RWPE2 (cell line): ENCODE measurements around the gene SLC4A1.

Source experiments
- ATAC-seq: fragments of 200-7000 bp; cut with Tn5 transposase; 3 replicates; pipeline ENCODE4 v1.9.1; 2021; ENCODE audit warnings: low read depth
- DNase-seq: peaks from one replicate; pipeline ENCODE4 v3.0.0-alpha.2; 2020; ENCODE audit warnings: low spot score
- H3K27ac ChIP-seq: fragments of 450-650 bp; 2 replicates; pipeline ENCODE4 v1.5.1; 2017; ENCODE audit warnings: mild to moderate bottlenecking; ENCODE audit not compliant: poor library complexity, severe bottlenecking
- H3K27me3 ChIP-seq: fragments of 250-450 bp; sonication (Bioruptor Pico); 2 replicates; pipeline ENCODE4 v1.5.1; 2021; ENCODE audit warnings: mild to moderate bottlenecking, moderate library complexity; ENCODE audit not compliant: insufficient read depth, poor library complexity, severe bottlenecking
- H3K36me3 ChIP-seq: fragments of 250-450 bp; sonication (Bioruptor Pico); 2 replicates; pipeline ENCODE4 v1.5.1; 2020; ENCODE audit warnings: low read depth, mild to moderate bottlenecking, moderate library complexity
- H3K4me1 ChIP-seq: fragments of 250-450 bp; sonication (Bioruptor Pico); 2 replicates; pipeline ENCODE4 v1.5.1; 2021; ENCODE audit warnings: mild to moderate bottlenecking, moderate library complexity; ENCODE audit not compliant: insufficient read depth, poor library complexity, severe bottlenecking
- H3K4me3 ChIP-seq: fragments of 250-450 bp; sonication (Bioruptor Pico); 2 replicates; pipeline ENCODE4 v1.5.1; 2021; ENCODE audit warnings: mild to moderate bottlenecking, moderate library complexity; ENCODE audit not compliant: severe bottlenecking
- H3K9me3 ChIP-seq: fragments of 250-450 bp; sonication (Bioruptor Pico); 2 replicates; pipeline ENCODE4 v1.5.1; 2021; ENCODE audit warnings: mild to moderate bottlenecking, moderate library complexity; ENCODE audit not compliant: severe bottlenecking
- CTCF ChIP-seq: fragments of 450-650 bp; IDR thresholded peaks from one replicate; pipeline ENCODE4 v1.5.1; 2017; ENCODE audit warnings: mild to moderate bottlenecking, moderate library complexity; ENCODE audit not compliant: poor library complexity, severe bottlenecking

The SLC4A1 gene

GRCh38 chr17:44314524-44314868, 46.6 kb upstream of the SLC4A1 start:
- Histone ChIP-seq H3K27me3 (peaks cover 5% of the 10 kb centered on the region), H3K27ac (no peak overlapping the region), H3K4me1 (no peaks in the 10 kb centered on the region), H3K9me3 (no peaks in the 10 kb centered on the region), H3K36me3 (peaks cover 4% of the 10 kb centered on the region; the same call in 1 of the 2 replicates), H3K4me3 (peak overlapping the region; percentile 33)
- no peak for DNase-seq
- no peak for ATAC-seq
- TF ChIP-seq CTCF = no peak

DNA sequence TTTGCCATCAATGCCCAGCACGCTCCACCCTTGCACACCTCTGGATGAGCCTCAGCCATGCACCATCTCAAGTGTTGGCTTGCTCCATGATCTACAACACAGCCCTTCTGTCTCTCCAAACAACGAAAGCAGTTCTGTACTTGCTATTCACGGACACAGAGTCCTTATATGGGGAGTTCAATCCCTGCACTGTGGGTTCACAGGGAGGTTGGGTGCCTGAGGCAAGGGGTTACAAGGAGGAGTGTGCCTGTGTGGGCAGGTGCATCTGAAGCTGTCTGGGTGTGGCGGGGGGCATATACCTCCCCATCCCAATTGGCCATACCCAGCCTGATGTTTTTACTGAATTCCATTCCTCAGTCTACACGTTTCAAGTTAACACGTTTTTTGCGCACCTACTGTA, 46.1 kb upstream of the SLC4A1 start:
- no peak for TF ChIP-seq CTCF
- no peak overlapping the region for H3K27ac ChIP-seq
- ATAC-seq (no peak), DNase-seq (no peak)
- H3K36me3 ChIP-seq = no peaks in the 10 kb centered on the region
- peaks cover 4% of the 10 kb centered on the region for H3K4me1 ChIP-seq
- peaks cover 5% of the 10 kb centered on the region for H3K27me3 ChIP-seq
- H3K4me3 ChIP-seq = no peak overlapping the region
- H3K9me3 ChIP-seq = no peaks in the 10 kb centered on the region

DNA sequence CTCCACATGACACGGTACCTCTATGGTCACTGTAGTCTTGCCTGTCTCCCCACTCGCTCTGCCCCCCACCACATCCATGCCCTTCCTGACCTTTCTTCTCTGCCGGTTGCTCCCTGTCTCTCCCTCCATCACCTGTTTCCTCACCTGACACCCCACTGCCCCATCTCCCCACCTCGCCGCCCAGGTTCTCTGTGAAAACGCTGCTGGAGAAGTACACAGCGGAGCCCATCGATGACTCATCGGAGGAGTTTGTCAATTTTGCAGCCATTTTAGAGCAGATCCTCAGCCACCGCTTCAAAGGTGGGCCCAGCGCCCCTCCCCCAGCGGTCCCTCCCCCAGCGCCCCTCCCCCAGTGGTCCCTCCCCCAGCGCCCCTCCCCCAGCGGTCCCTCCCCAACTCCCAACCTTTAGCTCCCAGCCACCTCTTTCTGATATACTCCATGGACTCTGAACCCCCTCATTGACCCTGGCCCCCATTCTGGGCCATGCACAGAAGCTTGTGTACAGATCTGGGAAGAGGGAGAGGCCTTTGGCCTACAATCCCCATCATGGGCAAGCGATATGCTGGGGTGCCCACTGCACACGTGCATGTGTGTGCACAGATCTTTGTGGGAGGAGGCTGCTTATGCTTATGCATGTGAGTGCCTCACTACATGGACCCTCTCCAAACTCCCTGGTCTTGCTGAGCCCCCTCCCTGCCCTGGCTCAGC, 44.6 kb upstream of the SLC4A1 start:
- no peaks in the 10 kb centered on the region for H3K36me3 ChIP-seq
- H3K27ac ChIP-seq = no peak overlapping the region
- peaks cover 7% of the 10 kb centered on the region for H3K4me1 ChIP-seq
- H3K4me3 ChIP-seq = no peak overlapping the region
- no peaks in the 10 kb centered on the region for H3K9me3 ChIP-seq
- peaks cover 5% of the 10 kb centered on the region for H3K27me3 ChIP-seq
- ATAC-seq = no peak
- no peak for DNase-seq
- no peak for TF ChIP-seq CTCF

GRCh38 chr17:44311562-44312181, 43.7 kb upstream of the SLC4A1 start:
- H3K36me3 ChIP-seq = no peaks in the 10 kb centered on the region
- ATAC-seq = no peak
- no peak for TF ChIP-seq CTCF
- DNase-seq = no peak
- H3K9me3 ChIP-seq = no peaks in the 10 kb centered on the region
- peaks cover 7% of the 10 kb centered on the region for H3K4me1 ChIP-seq
- H3K27me3 ChIP-seq = peaks cover 5% of the 10 kb centered on the region
- no peak overlapping the region for H3K4me3 ChIP-seq
- no peak overlapping the region for H3K27ac ChIP-seq
